K562 (cell line): ENCODE data around the gene APLF. TPM values are rescaled to one million over a fixed set of nuclear protein-coding genes. Genes with fewer than 3 reads are reported as not detected.

ENCODE experiments used
- ATAC-seq: fragments of 200-7000 bp; cut with Tn5 transposase; 3 replicates; pipeline ENCODE4 v1.9.1; 2020; ENCODE audit warnings: moderate library complexity
- BruUV-seq: library from RNA; stranded (reverse); fragments of 400-500 nt; replicated peaks from 2 replicates; lab custom pipeline; 2021; lab: Mats Ljungman, UMichigan
- CTCF ChIA-PET: fragments of 300-600 bp; formaldehyde crosslinking; extraction: SDS; loops from one replicate; lab custom pipeline; 2021; ENCODE audit warnings: low intra/inter-chr PET ratio; lab: Yijun Ruan, JAX
- POLR2A ChIA-PET: fragments of 300-600, 350-650 bp; sonication (Branson Sonifier 250); formaldehyde crosslinking; extraction: SDS; loops from one replicate; lab custom pipeline; 2021; ENCODE audit warnings: antibody characterized with exemption, inconsistent platforms; lab: Yijun Ruan, JAX
- DNase-seq, 4 experiments: peaks; one replicate each; pipeline versions ENCODE4 v3.0.0 to v3.0.0-alpha.2; 2011 to 2018; ENCODE audit warnings: low spot score in 3 of 4, mixed read lengths in 3 of 4; ENCODE audit errors: extremely low read depth in 1 of 4
- FAIRE-seq: peaks from 2 replicates; lab custom pipeline; 2011; peaks lifted over from hg19 to GRCh38; lab: Jason Lieb, UNC
- H2AFZ ChIP-seq: 2 replicates; pipeline ENCODE4 v1.6.0; 2011; ENCODE audit warnings: low read depth, low read length, control low read depth, inconsistent platforms
- H3K27ac ChIP-seq: fragments of 200-600 bp; 3 replicates; pipeline ENCODE4 v1.8.0; 2011; ENCODE audit warnings: low read depth, mild to moderate bottlenecking, control low read depth, inconsistent platforms, low read length, moderate library complexity, mixed read lengths; ENCODE audit errors: extremely low read depth
- H3K27me3 ChIP-seq, 2 experiments: fragments of 300-600 bp in 1 of 2; 2 replicates in 1 of 2; 3 replicates in 1 of 2; pipeline versions ENCODE4 v1.6.0 to v1.8.0; 2011; ENCODE audit warnings: inconsistent platforms in 2 of 2, low read length in 2 of 2, mild to moderate bottlenecking in 1 of 2, mixed read lengths in 1 of 2, moderate library complexity in 1 of 2; ENCODE audit not compliant: control insufficient read depth in 2 of 2, insufficient read depth in 2 of 2
- H3K36me3 ChIP-seq: fragments of 300-600 bp; 3 replicates; pipeline ENCODE4 v1.8.0; 2011; ENCODE audit warnings: mild to moderate bottlenecking, low read length, inconsistent platforms; ENCODE audit not compliant: control insufficient read depth, insufficient read depth
- H3K4me1 ChIP-seq, 2 experiments: fragments of 200-600 bp in 1 of 2; replicated peaks in 1 of 2; 2 replicates in 1 of 2; 3 replicates in 1 of 2; pipeline versions ENCODE4 v1.5.1 to v1.8.0; 2011; ENCODE audit warnings: inconsistent platforms in 2 of 2, low read length in 2 of 2, mild to moderate bottlenecking in 1 of 2, mixed read lengths in 1 of 2, moderate library complexity in 1 of 2; ENCODE audit not compliant: control insufficient read depth in 2 of 2, insufficient read depth in 2 of 2
- H3K4me2 ChIP-seq: 2 replicates; pipeline ENCODE4 v1.6.1; 2011; ENCODE audit warnings: low read length, control low read depth, inconsistent platforms, mixed read lengths; ENCODE audit not compliant: insufficient read depth
- H3K4me3 ChIP-seq: fragments of 200-600 bp; sonication (generic), shearing (Covaris generic); 2 replicates; pipeline ENCODE4 v1.5.1; 2016; ENCODE audit warnings: control low read depth, inconsistent platforms
- H3K79me2 ChIP-seq: fragments of 200-600 bp; 3 replicates; pipeline ENCODE4 v1.8.0; 2011; ENCODE audit warnings: low read length, inconsistent platforms; ENCODE audit not compliant: control insufficient read depth, insufficient read depth
- H3K9ac ChIP-seq, 2 experiments: 2 replicates each; pipeline versions ENCODE4 v1.6.0 to v1.6.1; 2011; ENCODE audit warnings: low read depth in 2 of 2, low read length in 2 of 2, control low read depth in 1 of 2, inconsistent platforms in 1 of 2, mild to moderate bottlenecking in 1 of 2, mixed read lengths in 1 of 2; ENCODE audit not compliant: insufficient read depth in 1 of 2
- H3K9me1 ChIP-seq: one replicate; pipeline ENCODE4 v1.6.0; 2011; ENCODE audit warnings: inconsistent platforms, mild to moderate bottlenecking, low read length, moderate library complexity; ENCODE audit not compliant: control insufficient read depth, insufficient read depth
- H3K9me3 ChIP-seq: replicated peaks from 2 replicates; pipeline ENCODE4 v1.5.1; 2011; ENCODE audit warnings: low read depth, low read length, inconsistent platforms; ENCODE audit not compliant: control insufficient read depth, insufficient read depth
- H4K20me1 ChIP-seq: replicated peaks from 2 replicates; pipeline ENCODE4 v1.6.1; 2011; ENCODE audit warnings: low read length, inconsistent platforms, mixed read lengths; ENCODE audit not compliant: control insufficient read depth, insufficient read depth
- CXXC5 ChIP-seq: fragments of 250-450 bp; sonication (Bioruptor Pico); IDR thresholded peaks from 2 replicates; pipeline ENCODE4 v1.8.0; 2022; ENCODE audit warnings: inconsistent platforms, mild to moderate bottlenecking, moderate library complexity
- HES1 ChIP-seq: fragments of 450-650 bp; IDR thresholded peaks from 2 replicates; pipeline ENCODE4 v1.6.1; 2016; ENCODE audit warnings: low read depth, mild to moderate bottlenecking, moderate library complexity
- KLF6 ChIP-seq: fragments of 250-450 bp; sonication (Bioruptor Pico); IDR thresholded peaks from 2 replicates; pipeline ENCODE4 v1.4.0; 2020; ENCODE audit warnings: mild to moderate bottlenecking, moderate library complexity, borderline replicate concordance
- NCOA4 ChIP-seq: fragments of 450-650 bp; IDR thresholded peaks from 2 replicates; pipeline ENCODE4 v1.6.1; 2018; ENCODE audit warnings: mild to moderate bottlenecking; ENCODE audit not compliant: partially characterized antibody
- RBM25 ChIP-seq: fragments of 200-400 bp; formaldehyde crosslinking; IDR thresholded peaks from 2 replicates; pipeline ENCODE4 v1.6.1; 2018; ENCODE audit warnings: low read length, low read depth, moderate library complexity; ENCODE audit not compliant: severe bottlenecking
- SFPQ ChIP-seq: fragments of 200-400 bp; formaldehyde crosslinking; IDR thresholded peaks from 2 replicates; pipeline ENCODE4 v1.6.1; 2017; ENCODE audit warnings: mild to moderate bottlenecking, low read depth, low read length, moderate library complexity
- SRSF7 ChIP-seq: fragments of 200-400 bp; formaldehyde crosslinking; optimal IDR thresholded peaks from 2 replicates; pipeline ENCODE3; 2017; ENCODE audit warnings: mild to moderate bottlenecking, low read depth, low read length
- ZNF143 ChIP-seq: sonication (generic); formaldehyde crosslinking; IDR thresholded peaks from 2 replicates; pipeline ENCODE4 v1.9.0; 2022; ENCODE audit warnings: mild to moderate bottlenecking, missing genetic modification reagents
- ZNF146 ChIP-seq: IDR thresholded peaks from one replicate; pipeline ENCODE4 v1.6.1; 2018; ENCODE audit warnings: missing compliant biosample characterization; ENCODE audit not compliant: unreplicated experiment
- WGBS: fragments of 100-300 bp; shearing (Covaris generic); methylation state at CpG from one replicate; pipeline ENCODE4 v1.1.6; 2016; ENCODE audit warnings: low coverage, mixed read lengths; ENCODE audit not compliant: insufficient coverage; ENCODE audit errors: missing lambda C conversion rate; 5-methylcytosine and 5-hydroxymethylcytosine counted together
- in situ Hi-C: fragments of 300-500 bp; cut with MboI; formaldehyde crosslinking; loops from 4 replicates; pipeline ENCODE4 v1.15.0; 2018; ENCODE audit warnings: inconsistent platforms, mixed read lengths
- intact Hi-C: fragments of 100-400 bp; cut with micrococcal nuclease; formaldehyde crosslinking; loops from 2 replicates; pipeline ENCODE4 v1.14.2; 2022
- polyA plus RNA-seq, 8 experiments: library from polyadenylated mRNA; depleted of rRNA in 4 of 8; stranded (reverse) in 5 of 8; unstranded in 3 of 8; fragments of >200 nt; fragmentation: Nextera tagmentation in 2 of 8; fragmentation: Illumina TruSeq in 1 of 8; extraction: Ambion mirVana in 2 of 8; extraction: Trizol in 1 of 8; gene quantifications; 2 replicates each; pipeline versions ENCODE4 v1.2.1 to v1.2.3, GENCODE V29; 2011 to 2014; ENCODE audit warnings: inconsistent platforms in 1 of 8, missing spikeins in 1 of 8
- total RNA-seq, 7 experiments: library from RNA; depleted of rRNA in 6 of 7; stranded (reverse); fragments of >200 nt in 6 of 7; fragmentation: Illumina TruSeq in 2 of 7; extraction: Trizol in 2 of 7; gene quantifications; 2 replicates each; pipeline versions ENCODE4 v1.2.1 to v1.2.3, GENCODE V29; 2011 to 2021; ENCODE audit warnings: low replicate concordance in 1 of 7

Gene APLF
- total and polyA plus RNA-seq, 9 of the 15 experiments (the other 6 are each of a cell fraction or from before 2014, with no cell fraction given) = 0.07 to 1.1 (median 0.71) TPM

GRCh38 chr2:68516051-68516955 is 48.9 kb downstream of the APLF start:
- no peaks in the 10 kb centered on the region for H3K9me3 ChIP-seq

More at GRCh38 chr2:68516051-68516955, 48.9 kb downstream of the APLF start:
- intact Hi-C loops = no loop called here
- ATAC-seq (no peak), DNase-seq (no peak), FAIRE-seq (peak; percentile 6)
- H3K9me1 ChIP-seq = no peaks in the 10 kb centered on the region
- in situ Hi-C loops = no loop called here
- H3K9ac ChIP-seq = no peak overlapping the region
- H2AFZ ChIP-seq = no peak overlapping the region
- ChIA-PET POLR2A (interaction anchor here (0.7 kb wide), 2 partner anchors 79 to 193 kb away, joined by 3 read pairs; no protein-coding TSS in a partner anchor), CTCF (no interaction called here)
- no peaks in the 10 kb centered on the region for H3K4me1 ChIP-seq
- no peaks in the 10 kb centered on the region for H3K79me2 ChIP-seq
- 67% methylated on average over 5 of the region's 5 CpGs for WGBS
- no peak overlapping the region for H3K4me2 ChIP-seq
- no peak overlapping the region for H3K27ac ChIP-seq
- H3K36me3 ChIP-seq = no peaks in the 10 kb centered on the region
- H3K4me3 ChIP-seq = no peak overlapping the region
- no peaks in the 10 kb centered on the region for H3K27me3 ChIP-seq
- no peak for TF ChIP-seq CXXC5 (CRISPR knock-in tag)
- TF ChIP-seq KLF6 (CRISPR knock-in tag) = no peak
- peak; percentile 44 for TF ChIP-seq ZNF146 (CRISPR knock-in tag)
- TF ChIP-seq SFPQ = no peak
- TF ChIP-seq RBM25 = peak; percentile 56
- no peak for TF ChIP-seq SRSF7
- no peak for TF ChIP-seq NCOA4
- TF ChIP-seq ZNF143 (CRISPR knock-in tag) = no peak
- TF ChIP-seq HES1 = no peak
- TF ChIP-seq, all 486 proteins: peak for 2
- BruUV-seq = no TSS peak
- H4K20me1 ChIP-seq = no peaks in the 10 kb centered on the region
